Occipital lobe (tissue), 2 donors: ENCODE data around the gene GNAZ. TPM values are rescaled to one million over a fixed set of nuclear protein-coding genes. Genes with fewer than 3 reads are reported as not detected.

Experiments
- DNase-seq: peaks from one replicate; lab custom pipeline; 2025; lab: John Stamatoyannopoulos, UW
- total RNA-seq: library from RNA; depleted of rRNA; stranded (reverse); fragments of >200 nt; gene quantifications from one replicate; pipeline ENCODE4 v1.2.3, GENCODE V29; 2014

The GNAZ gene
- total RNA-seq, 1 donor from 2014 or later: 192 TPM

- DNase-seq: no peak
These were observed 6.6 kb upstream of the GNAZ start for GRCh38 chr22:23063539-23064380.

DNA sequence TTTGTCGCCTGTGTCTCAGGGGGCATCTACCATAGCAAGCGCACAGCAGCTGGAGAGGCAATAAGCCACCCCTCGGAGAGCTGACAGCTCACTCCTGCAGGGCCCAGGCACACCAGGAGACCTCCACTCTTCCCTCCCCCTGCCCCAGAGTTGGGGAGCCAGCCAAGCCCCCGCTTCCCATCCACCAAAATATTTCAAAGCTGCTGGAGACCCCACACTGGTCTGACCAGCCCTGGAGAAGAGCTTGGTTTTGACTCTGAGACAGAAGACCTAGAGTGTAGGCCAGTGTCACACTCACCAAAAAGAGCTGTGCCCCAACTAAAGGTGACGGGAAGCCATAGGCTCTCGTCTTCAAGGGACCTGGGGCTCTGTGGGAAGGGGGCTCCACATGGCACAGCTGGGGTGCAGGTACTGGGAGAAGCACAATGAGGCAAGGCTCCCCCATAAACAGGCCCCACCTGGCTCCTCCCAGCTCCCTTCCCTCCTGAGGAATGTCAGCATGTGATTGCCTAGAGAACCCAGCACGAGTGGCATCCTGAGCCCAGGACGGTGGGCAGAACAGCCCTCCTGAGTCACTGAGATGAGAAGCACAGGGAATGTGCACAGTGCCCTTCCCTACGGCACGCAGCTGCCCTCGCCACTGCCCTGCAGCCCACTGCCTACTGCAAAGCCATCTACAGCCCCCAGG lies 5.8 kb upstream of the GNAZ start:
- no peak for DNase-seq

GRCh38 chr22:23065069-23065451 lies 5.3 kb upstream of the GNAZ start:
- no peak for DNase-seq

DNA sequence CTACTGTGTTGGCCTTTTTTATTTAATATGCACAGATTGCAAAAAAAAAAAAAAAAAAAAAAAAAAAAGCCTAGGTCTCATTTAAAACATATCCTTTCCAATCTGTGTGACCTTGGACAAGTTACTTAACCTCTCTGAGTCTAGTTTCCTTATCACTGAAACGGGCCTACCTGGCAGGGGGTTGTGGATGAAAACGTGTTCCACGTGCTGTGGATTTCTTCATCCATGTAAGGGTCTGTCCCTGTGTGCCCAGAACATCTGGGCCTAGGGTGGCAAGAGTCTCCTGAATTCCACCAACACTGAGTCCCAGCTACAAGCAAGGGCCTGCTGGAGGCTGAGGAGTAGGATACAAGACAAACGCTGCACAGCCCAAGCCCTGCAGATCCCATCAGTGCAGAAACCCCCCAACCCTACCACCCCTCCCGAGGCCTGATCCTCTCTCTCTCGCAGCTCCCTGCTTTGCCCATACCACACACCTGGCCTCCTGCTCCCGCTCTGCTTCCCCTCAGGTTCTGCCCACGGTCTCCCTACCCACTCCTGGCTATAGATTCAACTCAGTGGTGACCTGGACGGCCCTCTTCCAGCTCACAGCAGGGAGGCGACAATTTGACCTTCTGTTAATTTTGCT lies 4.7 kb upstream of the GNAZ start:
- no peak for DNase-seq

- no peak for DNase-seq
These were observed 3.9 kb upstream of the GNAZ start for GRCh38 chr22:23066200-23067022.

DNA sequence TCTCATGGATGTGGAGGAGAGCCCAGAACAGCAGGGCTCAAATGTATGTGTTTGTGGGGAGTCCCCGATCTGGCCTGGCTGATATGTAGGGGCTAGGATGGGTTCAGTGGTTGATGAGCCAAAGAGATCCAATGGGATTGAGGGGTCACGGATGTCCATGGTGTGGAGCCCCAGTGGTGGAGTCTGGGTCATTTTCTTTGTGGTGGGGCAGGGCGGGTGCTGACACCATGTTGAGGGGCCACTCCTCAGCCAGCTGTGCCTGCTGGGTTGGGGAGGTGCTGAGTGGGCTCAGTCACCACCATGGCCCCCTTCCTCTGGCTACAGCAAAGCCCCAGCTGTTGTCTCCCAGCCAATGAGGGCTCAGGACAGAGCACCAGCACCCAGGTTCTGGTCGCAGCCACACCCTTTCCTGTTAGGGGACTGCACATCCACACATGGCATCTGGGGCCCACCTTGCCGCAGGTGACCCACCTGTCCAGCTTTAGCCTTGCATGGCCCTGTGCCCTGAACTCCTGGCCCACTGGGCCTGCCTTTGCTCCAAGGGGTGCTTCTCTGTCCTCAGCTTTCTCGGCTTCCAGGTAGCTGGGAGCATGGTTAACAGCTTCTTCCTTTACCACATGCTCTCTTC lies 3.2 kb upstream of the GNAZ start:
- DNase-seq: no peak

GRCh38 chr22:23067691-23068090 lies 2.6 kb upstream of the GNAZ start:
- no peak for DNase-seq

GRCh38 chr22:23068096-23068831 lies 2.1 kb upstream of the GNAZ start:
- DNase-seq: no peak

DNA sequence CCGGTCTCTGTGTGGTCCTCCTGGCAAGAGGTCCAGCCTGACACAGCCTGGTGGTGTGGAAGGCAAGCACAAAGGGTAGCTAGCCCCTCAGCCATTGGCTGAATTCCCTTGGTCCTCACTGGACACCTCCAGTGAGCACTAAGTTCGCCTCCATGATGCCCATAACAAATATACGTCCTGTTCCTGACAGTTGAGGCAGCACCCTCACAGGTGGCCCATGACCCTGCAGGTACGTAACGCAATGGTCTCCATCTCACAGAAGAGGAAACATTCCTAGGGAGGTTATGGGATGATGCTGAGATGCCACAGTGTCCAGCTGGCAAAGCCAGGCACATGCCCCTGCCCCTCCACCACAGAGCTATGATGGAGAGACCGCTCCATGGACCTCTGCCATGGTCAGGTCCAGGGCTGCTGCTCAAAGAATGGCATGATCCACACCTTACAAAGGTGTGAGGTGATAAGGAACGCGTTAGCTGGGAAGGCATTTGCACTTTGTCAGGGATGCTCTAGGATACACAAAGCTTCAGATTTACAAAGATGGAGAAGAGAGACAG lies 1.4 kb upstream of the GNAZ start:
- DNase-seq: no peak

- peak; percentile 91 for DNase-seq
These were observed 589 bp upstream of the GNAZ start for GRCh38 chr22:23069502-23070357.

- DNase-seq: no peak
These were observed 1.1 kb downstream of the GNAZ start for GRCh38 chr22:23071230-23072076.

GRCh38 chr22:23072077-23072910 lies 2.0 kb downstream of the GNAZ start:
- no peak for DNase-seq

- DNase-seq: no peak
These were observed 2.7 kb downstream of the GNAZ start for GRCh38 chr22:23072911-23073491.

GRCh38 chr22:23073526-23074229 lies 3.4 kb downstream of the GNAZ start:
- DNase-seq: no peak

- DNase-seq: no peak
These were observed 4.1 kb downstream of the GNAZ start for GRCh38 chr22:23074451-23074850.

- DNase-seq: no peak
These were observed 4.7 kb downstream of the GNAZ start for GRCh38 chr22:23075050-23075449.
